Measurements from ENCODE around the gene ITM2B. TPM values are rescaled to one million over a fixed set of nuclear protein-coding genes. Genes with fewer than 3 reads are reported as not detected.
A peak's percentile ranks its signal among the peaks of the same experiment; 100 is the strongest.

ITM2B gene
- total RNA-seq, 2 experiments from 2014 or later, result 305 to 323 TPM

- ChIA-PET POLR2A (interaction anchor here (0.6 to 2.5 kb wide), 3 partner anchors 9 to 86 kb away, joined by 3 to 13 read pairs (median 7); partner anchors contain the start of gene ITM2B), CTCF (interaction anchor here (0.9 kb wide), 1 partner anchor 114 kb away, joined by 3 read pairs; no protein-coding TSS in a partner anchor)
- intact Hi-C loops (cut with DNase I, micrococcal nuclease), result no loop called here
- H3K4me1 Mint-ChIP-seq (ENCODE audit: low read depth), result peaks cover 81% of the 10 kb centered on the region
- no peak for DNase-seq
- no peaks in the 10 kb centered on the region for H3K27me3 Mint-ChIP-seq
- no peak for TF ChIP-seq CTCF (IDR thresholded peaks at IDR 0.05)
- H3K4me1 ChIP-seq (ENCODE audit: insufficient read depth, low read length), result peaks cover 29% of the 10 kb centered on the region
- H3K27ac ChIP-seq (ENCODE audit: low read depth in 1 of 2, low read length in 2 of 2), result no peak overlapping the region
- H3K27me3 ChIP-seq (ENCODE audit: control insufficient read depth in 1 of 2, insufficient read depth in 2 of 2, low read length in 2 of 2), result no peaks in the 10 kb centered on the region
- H3K4me3 Mint-ChIP-seq, result peak overlapping the region; percentile 54
- H3K9me3 Mint-ChIP-seq, result no peaks in the 10 kb centered on the region
- peaks cover 43% of the 10 kb centered on the region for H3K36me3 ChIP-seq (ENCODE audit: insufficient read depth, low read length)
- H3K9me3 ChIP-seq (ENCODE audit: control insufficient read depth in 1 of 2, insufficient read depth in 1 of 2, low read length in 2 of 2), result no peaks in the 10 kb centered on the region
- H3K27ac Mint-ChIP-seq, result peak overlapping the region; percentile 37
- peaks cover 74% of the 10 kb centered on the region for H3K36me3 Mint-ChIP-seq (ENCODE audit: low read depth)
- ATAC-seq (ENCODE audit: poor library complexity), result no peak
- no peak overlapping the region for H3K4me3 ChIP-seq (ENCODE audit: low read length)
Observed at GRCh38 chr13:48241651-48242050, 8.6 kb downstream of the ITM2B start.

- ChIA-PET CTCF (no interaction called here), POLR2A (interaction anchor here (2.5 kb wide), 1 partner anchor 10 kb away, joined by 13 read pairs; the partner anchor contains the start of gene ITM2B)
- no peak for TF ChIP-seq CTCF (IDR thresholded peaks at IDR 0.05)
- Mint-ChIP-seq H3K4me3 (peak overlapping the region; percentile 15), H3K27ac (peak overlapping the region; percentile 37), H3K9me3 (no peaks in the 10 kb centered on the region), H3K4me1 (ENCODE audit: low read depth) (peaks cover 78% of the 10 kb centered on the region), H3K36me3 (ENCODE audit: low read depth) (peaks cover 64% of the 10 kb centered on the region), H3K27me3 (no peaks in the 10 kb centered on the region)
- H3K27me3 ChIP-seq (ENCODE audit: control insufficient read depth in 1 of 2, insufficient read depth in 2 of 2, low read length in 2 of 2), result no peaks in the 10 kb centered on the region
- H3K27ac ChIP-seq (ENCODE audit: low read depth in 1 of 2, low read length in 2 of 2), result no peak overlapping the region
- peaks cover 28% of the 10 kb centered on the region for H3K4me1 ChIP-seq (ENCODE audit: insufficient read depth, low read length)
- DNase-seq (no peak), ATAC-seq (ENCODE audit: poor library complexity) (no peak)
- no peaks in the 10 kb centered on the region for H3K9me3 ChIP-seq (ENCODE audit: control insufficient read depth in 1 of 2, insufficient read depth in 1 of 2, low read length in 2 of 2)
- H3K4me3 ChIP-seq (ENCODE audit: low read length), result no peak overlapping the region
- peaks cover 36% of the 10 kb centered on the region for H3K36me3 ChIP-seq (ENCODE audit: insufficient read depth, low read length)
- intact Hi-C loops (cut with DNase I, micrococcal nuclease), result no loop called here
Observed at GRCh38 chr13:48242677-48243076, 9.7 kb downstream of the ITM2B start.

- Mint-ChIP-seq H3K4me1 (ENCODE audit: low read depth) (peaks cover 81% of the 10 kb centered on the region), H3K4me3 (no peak overlapping the region)
Observed at GRCh38 chr13:48244159-48244558, 11.2 kb downstream of the ITM2B start.

More at GRCh38 chr13:48244159-48244558, 11.2 kb downstream of the ITM2B start:
- Mint-ChIP-seq H3K27ac (peak overlapping the region; percentile 61), H3K36me3 (ENCODE audit: low read depth) (peaks cover 62% of the 10 kb centered on the region), H3K9me3 (no peaks in the 10 kb centered on the region), H3K27me3 (no peaks in the 10 kb centered on the region)
- intact Hi-C loops (cut with DNase I, micrococcal nuclease), result no loop called here
- no peak for TF ChIP-seq CTCF (IDR thresholded peaks at IDR 0.05)
- H3K4me3 ChIP-seq (ENCODE audit: low read length), result no peak overlapping the region
- no peaks in the 10 kb centered on the region for H3K27me3 ChIP-seq (ENCODE audit: control insufficient read depth in 1 of 2, insufficient read depth in 2 of 2, low read length in 2 of 2)
- H3K36me3 ChIP-seq (ENCODE audit: insufficient read depth, low read length), result peaks cover 32% of the 10 kb centered on the region
- no peak for ATAC-seq (ENCODE audit: poor library complexity)
- H3K9me3 ChIP-seq (ENCODE audit: control insufficient read depth in 1 of 2, insufficient read depth in 1 of 2, low read length in 2 of 2), result no peaks in the 10 kb centered on the region
- CTCF ChIA-PET, result interaction anchor here (0.9 kb wide), 1 partner anchor 336 kb away, joined by 3 read pairs; no protein-coding TSS in a partner anchor
- H3K4me1 ChIP-seq (ENCODE audit: insufficient read depth, low read length), result peaks cover 32% of the 10 kb centered on the region
- POLR2A ChIA-PET, result interaction anchor here (0.6 to 1.1 kb wide), 2 partner anchors 9 to 20 kb away, joined by 3 read pairs; no protein-coding TSS in a partner anchor
- no peak overlapping the region for H3K27ac ChIP-seq (ENCODE audit: low read depth in 1 of 2, low read length in 2 of 2)
- no peak for DNase-seq

All from CD4-positive, alpha-beta T cell (primary cell).